GM12873 (cell line): ENCODE data around the gene TM2D1.

Source experiments
- TF ChIP-seq, protein P1 (sequence below): IDR thresholded peaks from 2 replicates; pipeline ENCODE4 v1.5.1; 2012; ENCODE audit warnings: low read depth, mild to moderate bottlenecking, moderate library complexity, low read length, control low read depth; ENCODE audit not compliant: insufficient read depth; ENCODE audit errors: missing control alignments

Gene TM2D1

DNA sequence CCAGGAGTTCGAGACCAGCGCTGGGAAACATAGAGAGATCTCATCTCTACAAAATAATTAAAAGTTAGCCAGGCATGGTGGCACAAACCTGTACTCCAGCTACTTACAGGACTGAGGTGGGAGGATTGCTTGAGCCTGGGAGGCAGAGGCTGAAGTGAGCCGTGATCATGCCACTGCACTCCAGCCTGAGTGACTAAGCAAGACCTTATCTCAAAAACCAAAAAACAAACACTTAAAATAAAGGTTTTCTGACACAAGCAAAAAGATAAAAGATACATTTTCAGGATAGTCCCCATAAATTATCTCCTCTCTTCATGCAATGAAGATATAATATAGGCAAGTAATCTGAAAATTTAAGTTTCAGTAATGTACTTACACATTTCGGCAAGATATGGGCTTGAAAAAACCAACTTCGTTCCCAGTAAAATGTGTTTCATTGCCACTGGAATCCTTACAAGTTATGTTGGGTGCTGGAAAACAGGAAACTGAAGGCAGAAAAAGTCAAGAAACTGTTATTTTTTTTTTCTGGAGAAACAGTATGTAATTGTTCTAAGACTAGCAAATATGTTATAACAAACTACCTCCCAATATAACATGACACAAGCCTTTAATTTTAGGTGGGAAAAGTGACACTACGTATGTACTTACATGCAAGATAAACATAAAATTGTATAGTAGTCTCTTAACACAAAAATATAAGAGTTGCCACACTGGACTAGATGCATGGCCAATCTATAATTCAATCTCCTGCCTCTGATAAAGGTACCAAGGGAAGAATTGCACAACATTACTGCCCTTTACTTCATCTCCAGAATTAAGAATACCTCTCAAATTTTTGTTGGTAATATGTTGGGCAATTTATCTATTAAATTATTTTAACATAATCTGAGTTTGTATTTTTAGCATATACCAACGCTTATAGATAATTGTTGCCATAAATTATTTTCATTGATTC is 15.7 kb downstream of the TM2D1 start:
- TF ChIP-seq, protein P1, sequence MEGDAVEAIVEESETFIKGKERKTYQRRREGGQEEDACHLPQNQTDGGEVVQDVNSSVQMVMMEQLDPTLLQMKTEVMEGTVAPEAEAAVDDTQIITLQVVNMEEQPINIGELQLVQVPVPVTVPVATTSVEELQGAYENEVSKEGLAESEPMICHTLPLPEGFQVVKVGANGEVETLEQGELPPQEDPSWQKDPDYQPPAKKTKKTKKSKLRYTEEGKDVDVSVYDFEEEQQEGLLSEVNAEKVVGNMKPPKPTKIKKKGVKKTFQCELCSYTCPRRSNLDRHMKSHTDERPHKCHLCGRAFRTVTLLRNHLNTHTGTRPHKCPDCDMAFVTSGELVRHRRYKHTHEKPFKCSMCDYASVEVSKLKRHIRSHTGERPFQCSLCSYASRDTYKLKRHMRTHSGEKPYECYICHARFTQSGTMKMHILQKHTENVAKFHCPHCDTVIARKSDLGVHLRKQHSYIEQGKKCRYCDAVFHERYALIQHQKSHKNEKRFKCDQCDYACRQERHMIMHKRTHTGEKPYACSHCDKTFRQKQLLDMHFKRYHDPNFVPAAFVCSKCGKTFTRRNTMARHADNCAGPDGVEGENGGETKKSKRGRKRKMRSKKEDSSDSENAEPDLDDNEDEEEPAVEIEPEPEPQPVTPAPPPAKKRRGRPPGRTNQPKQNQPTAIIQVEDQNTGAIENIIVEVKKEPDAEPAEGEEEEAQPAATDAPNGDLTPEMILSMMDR, result no peak

DNA sequence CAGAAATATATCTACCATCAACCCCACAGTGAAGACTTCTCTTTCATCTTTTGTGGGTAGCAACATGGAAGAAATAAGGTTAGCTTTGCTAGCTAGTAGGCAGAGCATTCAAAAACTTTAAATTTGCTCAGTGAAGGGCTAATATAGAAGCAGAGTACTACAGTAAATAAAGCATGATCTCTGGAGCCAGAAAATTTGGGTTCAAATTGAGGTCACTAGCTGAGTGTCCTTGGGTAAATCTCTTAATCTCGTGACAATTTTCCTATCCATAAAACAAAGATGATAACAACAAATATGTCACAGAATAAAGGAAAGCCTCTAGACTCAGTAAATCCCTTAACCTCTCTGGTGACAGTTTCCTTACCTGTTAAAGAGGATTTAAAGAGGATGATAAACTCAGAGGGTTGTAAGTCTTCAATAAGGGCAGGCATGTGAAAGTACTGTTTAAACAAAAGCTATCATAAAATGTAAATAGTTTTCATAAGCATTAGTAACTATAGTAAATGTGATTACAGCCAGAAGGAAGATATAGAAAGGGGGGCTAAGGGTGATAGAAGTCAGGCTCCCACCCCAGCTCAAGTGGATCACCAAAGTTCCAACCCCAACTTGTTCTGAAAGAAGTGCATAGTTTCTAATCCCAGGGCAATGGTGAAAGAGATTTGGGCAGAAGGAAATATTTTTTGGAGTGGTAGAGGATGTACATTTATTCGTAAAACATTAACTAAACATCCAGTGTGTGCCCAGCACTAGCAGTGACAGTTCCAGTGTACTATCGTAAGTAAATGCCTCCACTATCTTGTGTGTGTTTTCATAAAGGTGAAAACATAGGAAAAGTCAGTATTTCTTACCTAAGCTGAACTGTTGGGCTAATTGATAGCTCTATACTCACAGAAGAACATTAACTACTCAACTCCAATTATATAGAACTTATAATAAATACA is 24.8 kb downstream of the TM2D1 start:
- TF ChIP-seq, protein P1, result no peak

DNA sequence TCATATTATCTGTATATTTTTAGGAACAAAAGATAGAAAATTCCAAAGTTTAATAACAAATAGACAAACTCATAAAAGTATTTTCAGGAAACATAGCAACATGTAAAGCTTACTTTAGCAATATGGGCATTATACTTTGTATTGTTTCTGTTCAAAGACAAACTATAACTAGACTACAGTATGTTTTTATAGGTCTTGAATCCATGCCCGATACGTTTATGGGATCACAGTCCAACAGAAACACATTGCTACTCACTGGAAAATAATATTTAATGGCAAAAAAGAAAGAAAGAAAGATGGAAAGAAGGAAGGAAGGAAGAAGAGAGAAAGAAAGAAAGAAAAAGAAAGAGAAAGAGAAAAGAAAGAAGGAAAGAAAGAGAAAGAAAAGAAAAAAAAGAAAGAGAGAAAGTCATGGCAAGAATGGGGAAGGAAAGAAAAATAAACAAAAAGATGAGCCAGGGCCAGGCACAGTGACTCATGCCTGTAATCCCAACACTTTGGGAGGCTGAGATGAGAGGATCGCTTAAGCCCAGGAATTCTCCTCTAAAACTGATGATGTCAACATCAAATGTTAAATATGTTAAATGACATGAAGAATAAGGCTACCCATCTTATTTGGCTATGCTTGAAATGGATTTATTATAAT is 32.7 kb downstream of the TM2D1 start:
- TF ChIP-seq, protein P1, result no peak

DNA sequence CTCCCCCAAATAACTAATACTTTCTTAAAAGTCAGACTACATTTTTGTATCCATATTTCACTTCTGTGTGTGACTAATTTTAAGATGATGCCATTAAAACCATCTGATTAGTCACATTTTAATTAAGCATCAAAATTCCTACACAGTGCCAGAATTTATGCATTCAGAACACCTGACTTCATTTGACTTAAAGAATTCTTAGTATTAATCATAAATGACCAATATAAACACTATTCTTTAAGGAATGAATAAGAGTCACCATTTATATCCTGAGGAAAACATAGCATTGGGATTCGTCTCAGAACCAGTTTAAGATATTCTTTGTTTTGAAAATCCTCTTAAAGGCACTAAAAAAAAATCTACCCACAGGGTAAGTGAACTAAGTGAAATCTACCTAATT is 37.0 kb downstream of the TM2D1 start:
- TF ChIP-seq, protein P1, result no peak

DNA sequence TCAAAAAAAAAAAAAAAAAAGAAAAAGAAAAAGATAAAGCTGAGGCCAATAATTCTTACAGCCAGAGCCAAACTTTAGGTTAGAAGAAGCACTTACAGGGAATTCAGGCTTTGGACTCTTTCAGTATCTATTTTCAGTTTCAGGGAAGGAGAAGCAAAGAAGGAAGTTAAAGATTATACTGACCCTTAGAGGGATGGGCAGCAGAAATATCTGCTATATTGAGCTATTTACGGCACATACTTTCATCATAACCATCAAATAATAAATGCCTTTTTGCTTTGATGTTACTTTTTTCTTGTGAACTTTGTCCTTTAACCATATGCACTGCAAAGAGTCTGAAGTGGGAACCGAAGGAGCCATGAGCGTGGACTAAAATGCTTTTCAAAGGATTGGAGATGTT is 42.0 kb downstream of the TM2D1 start:
- TF ChIP-seq, protein P1, result no peak

DNA sequence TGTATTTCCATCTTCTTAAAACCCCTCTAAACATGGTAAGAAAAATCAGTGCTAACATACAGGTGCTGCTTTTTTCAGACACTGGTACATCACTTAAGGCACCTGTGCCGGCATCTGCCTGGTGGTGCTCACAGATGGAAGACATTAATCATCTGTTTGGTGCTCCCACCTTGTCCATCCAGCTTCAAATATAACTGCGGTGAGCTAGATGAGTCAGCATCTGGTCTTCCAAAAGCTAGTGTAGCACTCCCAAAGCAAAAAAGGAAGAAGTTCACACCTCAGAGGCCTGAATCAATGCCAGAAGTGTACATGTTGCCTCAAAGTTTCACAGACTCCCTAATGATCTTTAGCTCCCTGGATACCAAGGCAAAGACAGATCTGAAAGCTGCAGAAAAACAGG is 44.4 kb downstream of the TM2D1 start:
- TF ChIP-seq, protein P1, result no peak

DNA sequence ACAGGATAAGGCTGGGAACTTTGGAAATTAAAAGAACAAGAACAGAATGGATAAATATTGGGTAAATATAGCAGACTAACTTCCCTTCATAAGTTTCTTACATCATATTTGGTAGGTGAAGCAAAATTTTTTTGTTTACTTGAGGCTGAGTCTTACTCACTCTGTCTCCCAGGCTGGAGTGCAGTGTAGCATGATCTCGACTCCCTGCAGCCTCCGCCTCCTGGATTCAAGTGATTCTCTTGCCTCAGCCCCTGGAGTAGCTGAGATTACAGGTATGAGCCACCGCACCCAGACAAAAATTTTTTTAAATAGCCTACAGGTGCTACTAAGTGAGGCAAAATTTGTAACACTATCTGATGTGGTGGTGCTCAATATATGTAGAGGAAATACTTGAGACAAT is 50.7 kb downstream of the TM2D1 start:
- TF ChIP-seq, protein P1, result no peak
